ENCODE data around the gene DLG3. TPM values are rescaled to one million over a fixed set of nuclear protein-coding genes. Genes with fewer than 3 reads are reported as not detected.

Gene DLG3
- total RNA-seq, 4 donors from 2014 or later, result 31.8 to 59.4 (median 54.8) TPM

GRCh38 chrX:70461026-70461425 lies 16.4 kb downstream of the DLG3 start:
- peaks cover 0 to 8% (median 0%) of the 10 kb centered on the region in 4 donors for H3K4me1 ChIP-seq
- no peak overlapping the region for H3K27ac ChIP-seq
- WGBS, 2 donors (ENCODE audit: low coverage in 1 of 2), result 79% methylated on average over 2 of the region's 2 CpGs; no CpG with 5 or more reads in 1 of the 2 donors
- no peak for TF ChIP-seq EP300 (IDR thresholded peaks at IDR 0.05; ENCODE audit: low read depth)
- TF ChIP-seq CTCF (IDR thresholded peaks at IDR 0.05), result no peak
- no peak for TF ChIP-seq POLR2AphosphoS5 (IDR thresholded peaks at IDR 0.05)
- no peak for TF ChIP-seq POLR2A (IDR thresholded peaks at IDR 0.05)
- no peaks in the 10 kb centered on the region for H3K36me3 ChIP-seq
- no peaks in the 10 kb centered on the region for H3K9me3 ChIP-seq
- in situ Hi-C loops (cut with MboI; ENCODE audit: low pct_ligation_motif_present in 1 of 4, low pct_unique_long_range_greater_than_20kb in 1 of 4, low sequenced_read_pairs in 3 of 4), result no loop called here
- intact Hi-C loops (cut with DNase I; ENCODE audit: low total_unique reads), result no loop called here
- no peak overlapping the region for H3K4me3 ChIP-seq
- H3K27me3 ChIP-seq, result no peaks in the 10 kb centered on the region
- no peak for DNase-seq

GRCh38 chrX:70464051-70464450 lies 19.4 kb downstream of the DLG3 start:
- Histone ChIP-seq H3K4me3 (no peak overlapping the region), H3K4me1 (no peaks in the 10 kb centered on the region), H3K36me3 (no peaks in the 10 kb centered on the region), H3K9me3 (no peaks in the 10 kb centered on the region), H3K27ac (no peak overlapping the region), H3K27me3 (no peaks in the 10 kb centered on the region)
- no peak for DNase-seq
- in situ Hi-C loops (cut with MboI; ENCODE audit: low pct_ligation_motif_present in 1 of 4, low pct_unique_long_range_greater_than_20kb in 1 of 4, low sequenced_read_pairs in 3 of 4) (no loop called here), intact Hi-C loops (cut with DNase I; ENCODE audit: low total_unique reads) (no loop called here)
- TF ChIP-seq POLR2AphosphoS5 (IDR thresholded peaks at IDR 0.05) (no peak), POLR2A (IDR thresholded peaks at IDR 0.05) (no peak), EP300 (IDR thresholded peaks at IDR 0.05; ENCODE audit: low read depth) (no peak), CTCF (IDR thresholded peaks at IDR 0.05) (no peak)

- TF ChIP-seq POLR2AphosphoS5 (IDR thresholded peaks at IDR 0.05) (no peak), CTCF (IDR thresholded peaks at IDR 0.05) (no peak), POLR2A (IDR thresholded peaks at IDR 0.05) (no peak), EP300 (IDR thresholded peaks at IDR 0.05; ENCODE audit: low read depth) (no peak)
- Histone ChIP-seq H3K27me3 (no peaks in the 10 kb centered on the region), H3K4me3 (no peak overlapping the region), H3K4me1 (no peaks in the 10 kb centered on the region), H3K9me3 (no peaks in the 10 kb centered on the region), H3K27ac (no peak overlapping the region), H3K36me3 (no peaks in the 10 kb centered on the region)
- intact Hi-C loops (cut with DNase I; ENCODE audit: low total_unique reads), result no loop called here
- DNase-seq, result no peak
- in situ Hi-C loops (cut with MboI; ENCODE audit: low pct_ligation_motif_present in 1 of 4, low pct_unique_long_range_greater_than_20kb in 1 of 4, low sequenced_read_pairs in 3 of 4), result no loop called here
Observed at GRCh38 chrX:70466968-70467367, 22.3 kb downstream of the DLG3 start.

- no peak overlapping the region for H3K4me3 ChIP-seq
- H3K36me3 ChIP-seq, result no peaks in the 10 kb centered on the region
- WGBS, 2 donors (ENCODE audit: low coverage in 1 of 2), result 73 to 100% methylated on average over 1 of the region's 1 CpG
- DNase-seq, result no peak
- H3K9me3 ChIP-seq, result no peaks in the 10 kb centered on the region
- no peak for TF ChIP-seq EP300 (IDR thresholded peaks at IDR 0.05; ENCODE audit: low read depth)
- no peak for TF ChIP-seq POLR2A (IDR thresholded peaks at IDR 0.05)
- TF ChIP-seq POLR2AphosphoS5 (IDR thresholded peaks at IDR 0.05), result no peak
- TF ChIP-seq CTCF (IDR thresholded peaks at IDR 0.05), result no peak
- H3K27me3 ChIP-seq, result no peaks in the 10 kb centered on the region
- intact Hi-C loops (cut with DNase I; ENCODE audit: low total_unique reads), result no loop called here
- in situ Hi-C loops (cut with MboI; ENCODE audit: low pct_ligation_motif_present in 1 of 4, low pct_unique_long_range_greater_than_20kb in 1 of 4, low sequenced_read_pairs in 3 of 4), result no loop called here
- H3K4me1 ChIP-seq, result no peaks in the 10 kb centered on the region
- H3K27ac ChIP-seq, result no peak overlapping the region
Observed at GRCh38 chrX:70468709-70469108, 24.1 kb downstream of the DLG3 start.

Measured in transverse colon (tissue), 4 donors.